ENCODE results near the gene LRRTM4. TPM values are rescaled to one million over a fixed set of nuclear protein-coding genes. Genes with fewer than 3 reads are reported as not detected.
"Not testable (repeated sequence)": the region's sequence is repeated elsewhere in the genome, so short reads cannot be mapped to it uniquely, and the experiment has no call there.

Gene LRRTM4
- total and polyA plus RNA-seq, 4 experiments from 2014 or later, result not detected

DNA sequence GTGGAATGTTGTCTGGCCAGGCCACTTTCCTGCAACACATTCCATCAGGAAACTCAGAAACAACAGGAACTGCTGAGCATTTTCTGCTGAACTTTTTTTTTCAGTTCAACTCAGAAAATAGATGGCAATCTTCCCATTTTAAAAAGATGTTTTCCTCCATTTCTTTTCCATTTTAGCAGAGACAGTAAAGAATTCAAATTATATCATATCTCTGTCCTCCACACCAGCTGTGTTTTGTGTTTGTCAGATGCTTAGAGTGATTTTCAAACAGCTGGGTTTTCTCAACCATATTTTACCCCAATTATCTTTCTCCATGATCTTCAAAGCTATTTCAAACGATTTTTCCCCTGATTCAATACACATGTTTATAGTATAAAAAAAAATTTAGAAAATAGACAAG lies 713.4 kb downstream of the LRRTM4 start:
- Histone ChIP-seq H3K36me3 (ENCODE audit: insufficient read depth, low read length) (no peaks in the 10 kb centered on the region), H3K4me1 (ENCODE audit: insufficient read depth, low read length) (no peaks in the 10 kb centered on the region), H3K4me3 (ENCODE audit: low read length in 2 of 2) (no peak overlapping the region), H3K9me3 (ENCODE audit: control insufficient read depth in 1 of 2, low read length in 2 of 2) (no peaks in the 10 kb centered on the region), H3K27ac (ENCODE audit: low read depth, low read length) (no peak overlapping the region), H3K27me3 (ENCODE audit: insufficient read depth, low read length) (no peaks in the 10 kb centered on the region)
- no peak for DNase-seq
- POLR2A ChIA-PET (ENCODE audit: partially characterized antibody), result no interaction called here
- intact Hi-C loops (cut with micrococcal nuclease), result no loop called here
- Mint-ChIP-seq H3K27me3 (no peaks in the 10 kb centered on the region), H3K27ac (no peak overlapping the region), H3K4me1 (no peaks in the 10 kb centered on the region), H3K9me3 (peaks cover 0 to 21% (median 8%) of the 10 kb centered on the region in 8 donors), H3K4me3 (no peak overlapping the region), H3K36me3 (no peaks in the 10 kb centered on the region)
- CTCF ChIA-PET (ENCODE audit: partially characterized antibody), result no interaction called here

DNA sequence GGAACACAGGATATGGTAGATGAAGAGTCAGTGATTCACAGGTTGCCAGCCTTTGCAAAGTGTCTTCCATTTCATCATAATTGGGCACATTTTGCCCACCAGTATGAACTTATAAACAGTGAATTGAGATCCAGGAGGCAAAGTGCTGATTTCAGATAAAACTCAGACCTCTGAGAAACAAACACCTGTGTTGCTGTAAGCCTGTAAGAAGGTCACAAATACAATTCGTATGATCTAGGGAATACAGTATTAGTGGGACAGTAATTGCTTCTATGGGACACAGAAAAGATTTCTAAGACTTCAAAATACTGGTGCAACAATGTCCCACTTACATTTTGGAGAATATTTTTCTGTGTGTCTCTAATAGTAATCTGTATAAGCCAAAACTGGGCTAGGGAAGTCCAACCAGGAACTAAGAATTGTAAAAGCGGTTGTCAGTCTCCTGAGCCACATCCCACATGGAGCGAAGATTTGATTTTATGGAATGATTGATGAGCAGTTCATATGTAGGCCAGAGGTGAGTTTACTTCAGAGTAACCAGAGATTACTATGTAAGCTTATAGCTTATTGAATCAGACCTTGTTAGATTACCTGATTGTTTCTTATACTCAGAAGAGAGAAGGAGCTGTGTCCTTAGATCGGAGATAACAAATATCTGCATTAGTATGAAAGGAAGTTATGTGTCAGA lies 728.4 kb downstream of the LRRTM4 start:
- CTCF ChIA-PET (ENCODE audit: partially characterized antibody), result no interaction called here
- no peaks in the 10 kb centered on the region for H3K9me3 ChIP-seq (ENCODE audit: control insufficient read depth in 1 of 2, low read length in 2 of 2)

DNA sequence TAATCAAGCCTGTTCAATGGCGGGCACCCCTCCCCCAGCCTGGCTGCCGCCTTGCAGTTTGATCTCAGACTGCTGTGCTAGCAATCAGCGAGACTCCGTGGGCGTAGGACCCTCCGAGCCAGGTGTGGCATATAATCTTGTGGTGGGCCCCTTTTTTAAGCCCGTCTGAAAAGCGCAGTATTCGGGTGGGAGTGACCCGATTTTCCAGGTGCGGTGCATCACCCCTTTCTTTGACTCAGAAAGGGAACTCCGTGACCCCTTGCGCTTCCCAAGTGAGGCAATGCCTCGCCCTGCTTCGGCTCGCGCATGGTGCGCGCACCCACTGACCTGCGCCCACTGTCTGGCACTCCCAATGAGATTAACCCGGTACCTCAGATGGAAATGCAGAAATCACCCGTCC lies 740.9 kb downstream of the LRRTM4 start:
- intact Hi-C loops (cut with micrococcal nuclease); POLR2A ChIA-PET (ENCODE audit: partially characterized antibody); H3K4me1 ChIP-seq (ENCODE audit: insufficient read depth, low read length); H3K27me3 ChIP-seq (ENCODE audit: insufficient read depth, low read length); H3K4me3 Mint-ChIP-seq; H3K36me3 Mint-ChIP-seq; H3K27me3 Mint-ChIP-seq; CTCF ChIA-PET (ENCODE audit: partially characterized antibody); H3K36me3 ChIP-seq (ENCODE audit: insufficient read depth, low read length); H3K27ac ChIP-seq (ENCODE audit: low read depth, low read length); H3K27ac Mint-ChIP-seq; H3K4me3 ChIP-seq (ENCODE audit: low read length in 2 of 2); DNase-seq; H3K4me1 Mint-ChIP-seq; H3K9me3 ChIP-seq (ENCODE audit: control insufficient read depth in 1 of 2, low read length in 2 of 2): not testable (repeated sequence)
- H3K9me3 Mint-ChIP-seq, result peaks cover 0 to 21% (median 6%) of the 10 kb centered on the region in 8 donors

More for the DNA sequence above, 728.4 kb downstream of the LRRTM4 start:
- DNase-seq, result no peak
- Histone ChIP-seq H3K36me3 (ENCODE audit: insufficient read depth, low read length) (no peaks in the 10 kb centered on the region), H3K4me1 (ENCODE audit: insufficient read depth, low read length) (no peaks in the 10 kb centered on the region), H3K4me3 (ENCODE audit: low read length in 2 of 2) (no peak overlapping the region), H3K27ac (ENCODE audit: low read depth, low read length) (no peak overlapping the region), H3K27me3 (ENCODE audit: insufficient read depth, low read length) (no peaks in the 10 kb centered on the region)
- no peak overlapping the region for H3K27ac Mint-ChIP-seq
- peaks cover 0 to 32% (median 12%) of the 10 kb centered on the region in 8 donors for H3K9me3 Mint-ChIP-seq
- POLR2A ChIA-PET (ENCODE audit: partially characterized antibody), result no interaction called here
- no peak overlapping the region for H3K4me3 Mint-ChIP-seq
- intact Hi-C loops (cut with micrococcal nuclease), result no loop called here
- no peaks in the 10 kb centered on the region for H3K36me3 Mint-ChIP-seq
- no peaks in the 10 kb centered on the region for H3K27me3 Mint-ChIP-seq
- no peaks in the 10 kb centered on the region for H3K4me1 Mint-ChIP-seq

DNA sequence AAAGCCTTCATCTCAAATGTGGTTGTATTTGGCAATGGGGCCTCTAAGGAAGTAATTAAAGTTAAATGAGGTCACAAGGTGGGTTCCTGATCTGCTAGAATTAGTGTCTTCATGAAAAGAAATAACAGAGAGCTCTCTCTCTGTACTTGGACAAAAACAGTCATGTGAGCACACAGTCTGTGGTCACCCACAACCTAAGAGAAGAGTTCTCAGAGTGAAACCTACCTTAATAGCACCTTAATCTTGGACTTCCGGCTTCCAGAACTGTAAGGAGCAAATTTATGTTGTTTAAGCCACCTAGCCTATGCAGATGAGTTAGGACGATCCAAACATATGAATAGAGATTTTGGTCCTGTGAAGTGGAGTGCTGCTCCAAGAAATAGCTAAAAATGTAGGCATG lies 758.9 kb downstream of the LRRTM4 start:
- Histone ChIP-seq H3K4me1 (ENCODE audit: insufficient read depth, low read length) (no peaks in the 10 kb centered on the region), H3K4me3 (ENCODE audit: low read length in 2 of 2) (no peak overlapping the region), H3K27ac (ENCODE audit: low read depth, low read length) (no peak overlapping the region), H3K27me3 (ENCODE audit: insufficient read depth, low read length) (no peaks in the 10 kb centered on the region), H3K9me3 (ENCODE audit: control insufficient read depth in 1 of 2, low read length in 2 of 2) (no peaks in the 10 kb centered on the region), H3K36me3 (ENCODE audit: insufficient read depth, low read length) (no peaks in the 10 kb centered on the region)
- H3K27ac Mint-ChIP-seq, result no peak overlapping the region
- ChIA-PET POLR2A (ENCODE audit: partially characterized antibody) (no interaction called here), CTCF (ENCODE audit: partially characterized antibody) (no interaction called here)
- H3K36me3 Mint-ChIP-seq, result no peaks in the 10 kb centered on the region
- H3K27me3 Mint-ChIP-seq, result no peaks in the 10 kb centered on the region
- intact Hi-C loops (cut with micrococcal nuclease), result no loop called here
- H3K4me3 Mint-ChIP-seq, result no peak overlapping the region
- peaks cover 0 to 30% (median 16%) of the 10 kb centered on the region in 8 donors for H3K9me3 Mint-ChIP-seq
- DNase-seq, result no peak
- H3K4me1 Mint-ChIP-seq, result no peaks in the 10 kb centered on the region

DNA sequence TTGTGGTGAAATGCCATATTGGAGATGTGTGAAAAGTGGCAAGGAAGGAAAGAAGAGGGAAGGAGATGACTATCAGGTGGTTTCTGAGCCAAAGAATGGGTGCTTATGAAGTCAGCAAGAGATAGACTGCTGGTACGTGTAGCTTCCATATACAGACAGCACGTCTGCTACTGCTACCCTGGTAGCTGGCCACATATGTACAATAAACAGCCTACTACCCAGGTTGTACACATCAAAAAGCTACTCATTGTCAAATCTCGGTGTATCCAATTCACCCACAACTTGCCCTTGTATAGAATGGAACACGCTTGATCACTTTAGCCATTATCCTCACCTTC lies 761.8 kb downstream of the LRRTM4 start:
- Mint-ChIP-seq H3K9me3 (peaks cover 4 to 30% (median 12%) of the 10 kb centered on the region in 8 donors), H3K27ac (no peak overlapping the region), H3K4me1 (no peaks in the 10 kb centered on the region), H3K4me3 (no peak overlapping the region), H3K27me3 (no peaks in the 10 kb centered on the region), H3K36me3 (no peaks in the 10 kb centered on the region)
- Histone ChIP-seq H3K4me1 (ENCODE audit: insufficient read depth, low read length) (no peaks in the 10 kb centered on the region), H3K9me3 (ENCODE audit: control insufficient read depth in 1 of 2, low read length in 2 of 2) (no peaks in the 10 kb centered on the region), H3K27me3 (ENCODE audit: insufficient read depth, low read length) (no peaks in the 10 kb centered on the region), H3K27ac (ENCODE audit: low read depth, low read length) (no peak overlapping the region), H3K36me3 (ENCODE audit: insufficient read depth, low read length) (no peaks in the 10 kb centered on the region), H3K4me3 (ENCODE audit: low read length in 2 of 2) (no peak overlapping the region)
- intact Hi-C loops (cut with micrococcal nuclease), result no loop called here
- ChIA-PET POLR2A (ENCODE audit: partially characterized antibody) (no interaction called here), CTCF (ENCODE audit: partially characterized antibody) (no interaction called here)
- no peak for DNase-seq

DNA sequence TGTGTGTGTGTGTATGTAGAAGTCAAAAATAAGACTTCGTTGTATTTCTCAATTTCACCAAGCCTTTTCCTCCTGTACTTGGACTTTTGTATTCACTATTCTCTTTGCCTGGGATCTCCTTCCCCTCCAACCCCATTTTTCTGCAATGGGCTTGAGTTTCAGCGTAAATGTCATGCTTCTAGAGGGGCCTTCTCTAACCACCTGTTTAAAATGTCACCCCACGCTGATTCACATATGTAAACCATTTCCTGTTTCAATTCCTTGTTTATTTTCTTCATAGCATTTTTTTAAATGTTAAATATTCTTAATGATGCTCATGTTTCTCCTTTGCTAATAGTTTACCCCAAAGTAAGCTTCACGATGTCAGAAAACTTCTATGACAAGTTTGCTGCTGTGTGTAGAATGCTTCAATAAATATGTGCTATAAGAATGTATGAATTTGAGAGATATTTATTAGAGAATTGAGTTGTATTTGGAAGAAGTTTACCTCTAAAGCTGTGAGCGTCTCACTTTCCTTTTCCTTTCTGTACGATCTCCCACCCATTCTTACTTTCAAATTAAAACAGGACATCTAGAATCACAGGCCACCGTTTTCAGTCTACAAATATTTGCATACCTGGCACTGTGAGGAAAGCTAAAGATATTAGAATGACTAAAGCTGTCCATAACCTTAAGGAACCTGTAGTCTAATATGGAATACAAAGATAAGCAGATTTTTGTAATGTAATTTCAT lies 762.4 kb downstream of the LRRTM4 start:
- Mint-ChIP-seq H3K9me3 (peaks cover 4 to 29% (median 11%) of the 10 kb centered on the region in 8 donors), H3K27me3 (no peaks in the 10 kb centered on the region), H3K4me1 (no peaks in the 10 kb centered on the region), H3K4me3 (no peak overlapping the region), H3K36me3 (no peaks in the 10 kb centered on the region), H3K27ac (no peak overlapping the region)
- intact Hi-C loops (cut with micrococcal nuclease), result no loop called here
- Histone ChIP-seq H3K36me3 (ENCODE audit: insufficient read depth, low read length) (no peaks in the 10 kb centered on the region), H3K27me3 (ENCODE audit: insufficient read depth, low read length) (no peaks in the 10 kb centered on the region), H3K4me3 (ENCODE audit: low read length in 2 of 2) (no peak overlapping the region), H3K27ac (ENCODE audit: low read depth, low read length) (no peak overlapping the region), H3K9me3 (ENCODE audit: control insufficient read depth in 1 of 2, low read length in 2 of 2) (no peaks in the 10 kb centered on the region), H3K4me1 (ENCODE audit: insufficient read depth, low read length) (no peaks in the 10 kb centered on the region)
- POLR2A ChIA-PET (ENCODE audit: partially characterized antibody), result no interaction called here
- CTCF ChIA-PET (ENCODE audit: partially characterized antibody), result no interaction called here
- no peak for DNase-seq

DNA sequence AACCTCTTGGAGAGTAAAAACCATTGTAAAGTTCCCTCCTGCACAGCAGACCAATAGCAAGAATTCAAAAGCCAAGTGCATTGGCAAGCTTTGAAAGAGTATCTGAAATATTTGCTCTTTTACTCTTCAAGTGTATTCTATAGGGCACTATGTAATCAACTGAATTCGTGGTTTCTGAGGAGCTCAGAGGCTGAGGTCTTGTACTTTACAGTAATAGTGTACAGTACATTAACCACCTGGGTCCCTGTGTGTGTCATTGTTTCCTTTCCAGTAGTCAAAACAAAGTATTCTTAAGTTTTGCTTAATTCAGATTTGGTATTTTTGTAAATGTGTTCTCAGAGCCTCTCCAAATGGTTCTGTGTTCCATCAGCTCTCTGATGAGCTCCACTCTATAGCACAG lies 769.7 kb downstream of the LRRTM4 start:
- H3K4me3 Mint-ChIP-seq, result no peak overlapping the region
- Histone ChIP-seq H3K9me3 (ENCODE audit: control insufficient read depth in 1 of 2, low read length in 2 of 2) (no peaks in the 10 kb centered on the region), H3K27me3 (ENCODE audit: insufficient read depth, low read length) (no peaks in the 10 kb centered on the region), H3K36me3 (ENCODE audit: insufficient read depth, low read length) (no peaks in the 10 kb centered on the region), H3K4me1 (ENCODE audit: insufficient read depth, low read length) (no peaks in the 10 kb centered on the region), H3K4me3 (ENCODE audit: low read length in 2 of 2) (no peak overlapping the region), H3K27ac (ENCODE audit: low read depth, low read length) (no peak overlapping the region)
- ChIA-PET POLR2A (ENCODE audit: partially characterized antibody) (no interaction called here), CTCF (ENCODE audit: partially characterized antibody) (no interaction called here)
- no peak overlapping the region for H3K27ac Mint-ChIP-seq
- H3K4me1 Mint-ChIP-seq, result no peaks in the 10 kb centered on the region
- intact Hi-C loops (cut with micrococcal nuclease), result no loop called here
- H3K27me3 Mint-ChIP-seq, result no peaks in the 10 kb centered on the region
- no peak for DNase-seq
- no peaks in the 10 kb centered on the region for H3K36me3 Mint-ChIP-seq
- H3K9me3 Mint-ChIP-seq, result peaks cover 2 to 31% (median 4%) of the 10 kb centered on the region in 8 donors

Measured in CD4-positive, alpha-beta memory T cell (primary cell).